SH-SY5Y (cell line): Measurements from ENCODE around the gene OOSP4B.

Experiments used
- GATA2 ChIP-seq: IDR thresholded peaks from 2 replicates; pipeline ENCODE4 v1.6.1; 2011; ENCODE audit warnings: mild to moderate bottlenecking, low read depth, low read length
- GATA3 ChIP-seq: IDR thresholded peaks from 2 replicates; pipeline ENCODE4 v1.6.1; 2011; ENCODE audit warnings: low read depth, mild to moderate bottlenecking, low read length, moderate library complexity

GRCh38 chr11:60003729-60004128, 13.3 kb upstream of the OOSP4B start:
- TF ChIP-seq GATA2 (no peak), GATA3 (no peak)
